ENCODE data around the gene BTRC. TPM values are rescaled to one million over a fixed set of nuclear protein-coding genes. Genes with fewer than 3 reads are reported as not detected.

Gene BTRC
- total RNA-seq, 3 donors from 2014 or later, result 12.4 to 19.5 (median 16.0) TPM

DNA sequence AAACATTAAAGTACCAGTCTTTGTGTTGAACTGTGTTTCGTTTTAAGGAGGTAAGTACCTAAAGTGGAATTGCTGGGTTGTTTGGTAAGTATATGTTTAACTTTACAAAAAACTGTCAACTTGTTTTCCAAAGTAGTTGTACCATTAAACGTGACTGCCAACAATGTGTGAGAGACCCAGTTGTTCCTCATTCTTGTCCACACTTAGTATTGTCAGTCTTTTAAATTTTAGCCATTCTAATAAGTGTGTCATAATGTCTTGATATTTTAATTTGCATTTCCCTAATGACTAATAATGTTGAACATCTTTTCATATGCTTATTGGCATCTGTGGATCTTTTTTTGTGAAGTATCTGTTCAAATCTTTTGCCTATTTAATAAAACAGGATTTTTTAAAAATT is 159.8 kb downstream of the BTRC start:
- ATAC-seq (no peak), DNase-seq (no peak)
- Histone ChIP-seq H3K36me3 (ENCODE audit: low read depth) (no peaks in the 10 kb centered on the region), H3K4me1 (ENCODE audit: low read depth) (no peaks in the 10 kb centered on the region), H3K4me3 (no peak overlapping the region), H3K9me3 (no peaks in the 10 kb centered on the region)
- TF ChIP-seq, protein P1, sequence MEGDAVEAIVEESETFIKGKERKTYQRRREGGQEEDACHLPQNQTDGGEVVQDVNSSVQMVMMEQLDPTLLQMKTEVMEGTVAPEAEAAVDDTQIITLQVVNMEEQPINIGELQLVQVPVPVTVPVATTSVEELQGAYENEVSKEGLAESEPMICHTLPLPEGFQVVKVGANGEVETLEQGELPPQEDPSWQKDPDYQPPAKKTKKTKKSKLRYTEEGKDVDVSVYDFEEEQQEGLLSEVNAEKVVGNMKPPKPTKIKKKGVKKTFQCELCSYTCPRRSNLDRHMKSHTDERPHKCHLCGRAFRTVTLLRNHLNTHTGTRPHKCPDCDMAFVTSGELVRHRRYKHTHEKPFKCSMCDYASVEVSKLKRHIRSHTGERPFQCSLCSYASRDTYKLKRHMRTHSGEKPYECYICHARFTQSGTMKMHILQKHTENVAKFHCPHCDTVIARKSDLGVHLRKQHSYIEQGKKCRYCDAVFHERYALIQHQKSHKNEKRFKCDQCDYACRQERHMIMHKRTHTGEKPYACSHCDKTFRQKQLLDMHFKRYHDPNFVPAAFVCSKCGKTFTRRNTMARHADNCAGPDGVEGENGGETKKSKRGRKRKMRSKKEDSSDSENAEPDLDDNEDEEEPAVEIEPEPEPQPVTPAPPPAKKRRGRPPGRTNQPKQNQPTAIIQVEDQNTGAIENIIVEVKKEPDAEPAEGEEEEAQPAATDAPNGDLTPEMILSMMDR (IDR thresholded peaks at IDR 0.05), result no peak
- intact Hi-C loops (cut with DNase I, micrococcal nuclease), result no loop called here

DNA sequence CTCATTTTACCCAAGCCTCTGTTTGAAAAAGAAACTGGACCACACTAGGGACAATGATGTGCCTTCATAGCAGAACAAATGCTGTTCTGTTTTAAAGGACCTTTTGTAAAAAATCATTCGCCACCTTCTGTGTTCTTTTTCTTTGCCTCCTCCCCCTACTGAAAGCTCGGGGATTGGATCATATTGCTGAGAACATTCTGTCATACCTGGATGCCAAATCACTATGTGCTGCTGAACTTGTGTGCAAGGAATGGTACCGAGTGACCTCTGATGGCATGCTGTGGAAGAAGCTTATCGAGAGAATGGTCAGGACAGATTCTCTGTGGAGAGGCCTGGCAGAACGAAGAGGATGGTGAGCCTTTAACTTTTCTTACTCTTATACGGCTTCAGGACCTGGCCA is 171.9 kb downstream of the BTRC start:
- TF ChIP-seq, protein P1 (IDR thresholded peaks at IDR 0.05), result no peak
- H3K4me1 ChIP-seq (ENCODE audit: low read depth), result peaks cover 10% of the 10 kb centered on the region
- H3K36me3 ChIP-seq (ENCODE audit: low read depth), result no peaks in the 10 kb centered on the region
- no peaks in the 10 kb centered on the region for H3K9me3 ChIP-seq
- ATAC-seq, result no peak
- no peak for DNase-seq
- intact Hi-C loops (cut with DNase I, micrococcal nuclease), result no loop called here
- H3K4me3 ChIP-seq, result no peak overlapping the region

- intact Hi-C loops (cut with DNase I, micrococcal nuclease), result no loop called here
- no peaks in the 10 kb centered on the region for H3K9me3 ChIP-seq
- ATAC-seq (no peak), DNase-seq (no peak)
- no peak overlapping the region for H3K4me3 ChIP-seq
- TF ChIP-seq, protein P1 (IDR thresholded peaks at IDR 0.05), result no peak
- peaks cover 10% of the 10 kb centered on the region for H3K4me1 ChIP-seq (ENCODE audit: low read depth)
- no peaks in the 10 kb centered on the region for H3K36me3 ChIP-seq (ENCODE audit: low read depth)
Measured at GRCh38 chr10:101529207-101529606, 175.2 kb downstream of the BTRC start.

DNA sequence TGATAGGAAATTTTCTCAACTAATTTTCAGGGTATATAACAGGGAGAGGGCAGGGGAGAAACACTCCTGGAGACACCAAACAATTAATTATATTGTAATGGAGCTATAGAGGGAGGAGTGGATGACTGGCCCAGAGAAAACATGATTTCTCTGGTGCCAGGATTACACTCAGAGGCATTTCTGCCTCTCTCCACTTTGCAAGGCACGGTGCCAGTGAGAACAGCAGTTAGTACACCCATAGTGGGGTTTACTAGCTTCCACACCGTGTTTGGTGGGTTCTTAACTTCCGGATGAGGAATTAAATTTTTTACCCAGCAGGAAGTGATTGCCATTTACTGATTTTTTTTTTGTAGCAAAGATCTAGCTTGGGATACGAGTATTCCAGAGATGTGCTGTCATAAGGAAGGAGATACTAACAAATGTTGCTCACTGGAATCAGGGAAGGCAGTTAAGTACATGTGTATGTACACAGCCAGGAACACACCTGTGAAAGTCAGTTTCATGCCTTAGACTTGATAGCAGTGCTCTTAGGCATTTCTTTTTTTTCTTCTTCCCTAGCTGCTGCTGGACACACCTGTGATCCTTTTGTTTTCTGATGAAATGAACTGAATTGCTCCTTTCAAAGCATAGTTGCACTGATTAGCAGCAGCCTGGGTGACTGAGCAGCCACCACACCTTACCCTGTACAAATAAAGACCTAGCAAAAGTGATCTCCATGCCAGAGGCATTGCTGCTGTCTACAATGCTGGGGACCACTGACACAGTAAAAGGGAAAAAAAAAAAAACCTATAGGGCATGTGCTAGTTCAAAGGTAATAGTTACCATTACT is 176.0 kb downstream of the BTRC start:
- DNase-seq (no peak), ATAC-seq (peak; percentile 79)
- Histone ChIP-seq H3K4me1 (ENCODE audit: low read depth) (peaks cover 10% of the 10 kb centered on the region), H3K36me3 (ENCODE audit: low read depth) (no peaks in the 10 kb centered on the region), H3K4me3 (no peak overlapping the region), H3K9me3 (no peaks in the 10 kb centered on the region)
- TF ChIP-seq, protein P1 (IDR thresholded peaks at IDR 0.05), result no peak
- intact Hi-C loops (cut with DNase I, micrococcal nuclease), result no loop called here

- Histone ChIP-seq H3K4me3 (no peak overlapping the region), H3K36me3 (ENCODE audit: low read depth) (no peaks in the 10 kb centered on the region), H3K4me1 (ENCODE audit: low read depth) (no peaks in the 10 kb centered on the region), H3K9me3 (no peaks in the 10 kb centered on the region)
- ATAC-seq (no peak), DNase-seq (no peak)
- TF ChIP-seq, protein P1 (IDR thresholded peaks at IDR 0.05), result no peak
- intact Hi-C loops (cut with DNase I, micrococcal nuclease), result no loop called here
Measured at GRCh38 chr10:101535949-101536348, 182.0 kb downstream of the BTRC start.
